Hepatocyte (in vitro differentiated cells): ENCODE measurements around the gene AGA. TPM values are rescaled to one million over a fixed set of nuclear protein-coding genes. Genes with fewer than 3 reads are reported as not detected.

Source experiments
- DNase-seq: peaks from one replicate; pipeline ENCODE4 v3.0.0-alpha.2; 2016; ENCODE audit warnings: low spot score
- H2AFZ ChIP-seq: fragments of 200-600 bp; sonication (generic); 2 replicates; pipeline ENCODE4 v1.6.0; 2016; ENCODE audit warnings: antibody characterized with exemption, mild to moderate bottlenecking
- H3K27ac ChIP-seq: fragments of 200-600 bp; sonication (generic); 2 replicates; pipeline ENCODE4 v1.5.1; 2016; ENCODE audit warnings: mild to moderate bottlenecking
- H3K27me3 ChIP-seq: fragments of 200-600 bp; sonication (generic); 2 replicates; pipeline ENCODE4 v1.6.1; 2016
- H3K36me3 ChIP-seq: fragments of 200-600 bp; sonication (generic); replicated peaks from 2 replicates; pipeline ENCODE4 v1.5.1; 2016; ENCODE audit warnings: low read depth; ENCODE audit not compliant: insufficient read depth
- H3K4me1 ChIP-seq: fragments of 200-600 bp; sonication (generic); 2 replicates; pipeline ENCODE4 v1.5.1; 2016; ENCODE audit warnings: mild to moderate bottlenecking, moderate library complexity; ENCODE audit not compliant: insufficient read depth
- H3K4me2 ChIP-seq: fragments of 200-600 bp; sonication (generic); 2 replicates; pipeline ENCODE4 v1.6.0; 2016
- H3K4me3 ChIP-seq: fragments of 200-600 bp; sonication (generic); 2 replicates; pipeline ENCODE4 v1.5.1; 2016; ENCODE audit warnings: mild to moderate bottlenecking
- H3K79me2 ChIP-seq: fragments of 200-600 bp; sonication (generic); 2 replicates; pipeline ENCODE4 v1.6.0; 2017; ENCODE audit warnings: mild to moderate bottlenecking
- H3K9me2 ChIP-seq: fragments of 200-600 bp; sonication (generic); replicated peaks from 2 replicates; pipeline ENCODE4 v1.6.0; 2017; ENCODE audit warnings: mild to moderate bottlenecking; ENCODE audit not compliant: insufficient read depth
- H3K9me3 ChIP-seq: fragments of 200-600 bp; sonication (generic); 2 replicates; pipeline ENCODE4 v1.5.1; 2016; ENCODE audit warnings: low read depth, mild to moderate bottlenecking
- H4K20me1 ChIP-seq: fragments of 200-600 bp; sonication (generic); 2 replicates; pipeline ENCODE4 v1.6.0; 2016; ENCODE audit warnings: mild to moderate bottlenecking; ENCODE audit not compliant: insufficient read depth, poor library complexity, severe bottlenecking
- CTCF ChIP-seq: fragments of 200-600 bp; sonication (generic); IDR thresholded peaks from 2 replicates; pipeline ENCODE4 v1.5.1; 2016; ENCODE audit warnings: antibody characterized with exemption, mild to moderate bottlenecking; ENCODE audit not compliant: poor library complexity
- EZH2 ChIP-seq: fragments of 200-600 bp; sonication (generic); IDR thresholded peaks from 2 replicates; pipeline ENCODE4 v1.6.1; 2016; ENCODE audit warnings: antibody characterized with exemption, mild to moderate bottlenecking, borderline replicate concordance
- EZH2phosphoT487 ChIP-seq: fragments of 200-600 bp; sonication (generic); IDR thresholded peaks from one replicate; pipeline ENCODE4 v1.6.1; 2018; ENCODE audit warnings: antibody characterized with exemption, mild to moderate bottlenecking, low read depth, moderate library complexity; ENCODE audit not compliant: unreplicated experiment, severe bottlenecking
- WGBS: methylation state at CpG from one replicate; pipeline ENCODE4 v1.1.6; 2016; ENCODE audit warnings: low lambda C conversion rate; ENCODE audit errors: missing lambda C conversion rate; 5-methylcytosine and 5-hydroxymethylcytosine counted together
- polyA plus RNA-seq: library from polyadenylated mRNA; unstranded; fragments of >200 nt; fragmentation: Nextera tagmentation; extraction: Ambion mirVana; gene quantifications from 2 replicates; pipeline ENCODE4 v1.2.1, GENCODE V29; 2016
- total RNA-seq: library from RNA; depleted of rRNA; stranded (reverse); fragments of >200 nt; gene quantifications from 2 replicates; pipeline ENCODE4 v1.2.3, GENCODE V29; 2014

The AGA gene
- total and polyA plus RNA-seq, 2 experiments from 2014 or later = 29.5 to 43.8 TPM

GRCh38 chr4:177427192-177427591, 15.0 kb downstream of the AGA start:
- peak overlapping the region; percentile 2 for H3K27ac ChIP-seq
- H2AFZ ChIP-seq = no peak overlapping the region
- no peaks in the 10 kb centered on the region for H3K9me3 ChIP-seq
- peak; percentile 21 for DNase-seq
- no peaks in the 10 kb centered on the region for H3K9me2 ChIP-seq
- H3K4me3 ChIP-seq = no peak overlapping the region
- TF ChIP-seq CTCF (no peak), EZH2 (no peak), EZH2phosphoT487 (no peak)
- no peaks in the 10 kb centered on the region for H3K27me3 ChIP-seq
- no peaks in the 10 kb centered on the region for H3K79me2 ChIP-seq
- 61% methylated on average over 1 of the region's 1 CpG for WGBS
- no peaks in the 10 kb centered on the region for H4K20me1 ChIP-seq
- H3K4me1 ChIP-seq = no peaks in the 10 kb centered on the region
- H3K36me3 ChIP-seq = no peaks in the 10 kb centered on the region
- H3K4me2 ChIP-seq = no peak overlapping the region

- no peak overlapping the region for H3K4me3 ChIP-seq
- H4K20me1 ChIP-seq = no peaks in the 10 kb centered on the region
- H3K36me3 ChIP-seq = no peaks in the 10 kb centered on the region
- WGBS = 86% methylated on average over 3 of the region's 3 CpGs
- TF ChIP-seq EZH2 (no peak), EZH2phosphoT487 (no peak), CTCF (no peak)
- no peak for DNase-seq
- H3K9me3 ChIP-seq = no peaks in the 10 kb centered on the region
- no peaks in the 10 kb centered on the region for H3K9me2 ChIP-seq
- no peaks in the 10 kb centered on the region for H3K79me2 ChIP-seq
- H3K4me1 ChIP-seq = no peaks in the 10 kb centered on the region
- H3K27me3 ChIP-seq = no peaks in the 10 kb centered on the region
- no peak overlapping the region for H3K27ac ChIP-seq
- H3K4me2 ChIP-seq = no peak overlapping the region
- H2AFZ ChIP-seq = no peak overlapping the region
These were observed 22.8 kb downstream of the AGA start for GRCh38 chr4:177419434-177419833.

- Histone ChIP-seq H4K20me1 (no peaks in the 10 kb centered on the region), H3K9me3 (no peaks in the 10 kb centered on the region), H3K9me2 (no peaks in the 10 kb centered on the region), H3K4me2 (no peak overlapping the region), H3K27me3 (no peaks in the 10 kb centered on the region), H3K79me2 (no peaks in the 10 kb centered on the region), H3K36me3 (no peaks in the 10 kb centered on the region), H3K27ac (no peak overlapping the region), H2AFZ (no peak overlapping the region), H3K4me3 (no peak overlapping the region), H3K4me1 (peaks cover 5% of the 10 kb centered on the region)
- no peak for DNase-seq
- TF ChIP-seq CTCF = no peak
- no peak for TF ChIP-seq EZH2
- TF ChIP-seq EZH2phosphoT487 = no peak
These were observed 28.6 kb downstream of the AGA start for GRCh38 chr4:177413656-177414055.

GRCh38 chr4:177413076-177413475, 29.2 kb downstream of the AGA start:
- WGBS = 84% methylated on average over 1 of the region's 1 CpG
- no peak for DNase-seq
- no peak overlapping the region for H2AFZ ChIP-seq
- H3K27me3 ChIP-seq = no peaks in the 10 kb centered on the region
- no peaks in the 10 kb centered on the region for H3K9me3 ChIP-seq
- peaks cover 5% of the 10 kb centered on the region for H3K4me1 ChIP-seq
- TF ChIP-seq EZH2phosphoT487 (no peak), CTCF (no peak), EZH2 (no peak)
- no peaks in the 10 kb centered on the region for H3K9me2 ChIP-seq
- no peaks in the 10 kb centered on the region for H3K79me2 ChIP-seq
- H3K36me3 ChIP-seq = no peaks in the 10 kb centered on the region
- H3K4me2 ChIP-seq = no peak overlapping the region
- H3K27ac ChIP-seq = no peak overlapping the region
- H4K20me1 ChIP-seq = no peaks in the 10 kb centered on the region
- H3K4me3 ChIP-seq = no peak overlapping the region
